ENCODE data around the gene REXO1.

- TF ChIP-seq CTCF (IDR thresholded peaks at IDR 0.05) = no peak
- TF ChIP-seq POLR2A (IDR thresholded peaks at IDR 0.05) = no peak
These were observed 43.4 kb downstream of the REXO1 start for GRCh38 chr19:1804858-1805257.
